GM21825 (cell line): Measurements from ENCODE around the gene CCDC124.

ENCODE experiments used
- ATAC-seq: cut with Tn5 transposase; IDR thresholded peaks from one replicate; pipeline ENCODE4 v1.9.1; 2021; ENCODE audit warnings: mild to moderate bottlenecking, moderate library complexity; ENCODE audit not compliant: unreplicated experiment

CCDC124 gene

DNA sequence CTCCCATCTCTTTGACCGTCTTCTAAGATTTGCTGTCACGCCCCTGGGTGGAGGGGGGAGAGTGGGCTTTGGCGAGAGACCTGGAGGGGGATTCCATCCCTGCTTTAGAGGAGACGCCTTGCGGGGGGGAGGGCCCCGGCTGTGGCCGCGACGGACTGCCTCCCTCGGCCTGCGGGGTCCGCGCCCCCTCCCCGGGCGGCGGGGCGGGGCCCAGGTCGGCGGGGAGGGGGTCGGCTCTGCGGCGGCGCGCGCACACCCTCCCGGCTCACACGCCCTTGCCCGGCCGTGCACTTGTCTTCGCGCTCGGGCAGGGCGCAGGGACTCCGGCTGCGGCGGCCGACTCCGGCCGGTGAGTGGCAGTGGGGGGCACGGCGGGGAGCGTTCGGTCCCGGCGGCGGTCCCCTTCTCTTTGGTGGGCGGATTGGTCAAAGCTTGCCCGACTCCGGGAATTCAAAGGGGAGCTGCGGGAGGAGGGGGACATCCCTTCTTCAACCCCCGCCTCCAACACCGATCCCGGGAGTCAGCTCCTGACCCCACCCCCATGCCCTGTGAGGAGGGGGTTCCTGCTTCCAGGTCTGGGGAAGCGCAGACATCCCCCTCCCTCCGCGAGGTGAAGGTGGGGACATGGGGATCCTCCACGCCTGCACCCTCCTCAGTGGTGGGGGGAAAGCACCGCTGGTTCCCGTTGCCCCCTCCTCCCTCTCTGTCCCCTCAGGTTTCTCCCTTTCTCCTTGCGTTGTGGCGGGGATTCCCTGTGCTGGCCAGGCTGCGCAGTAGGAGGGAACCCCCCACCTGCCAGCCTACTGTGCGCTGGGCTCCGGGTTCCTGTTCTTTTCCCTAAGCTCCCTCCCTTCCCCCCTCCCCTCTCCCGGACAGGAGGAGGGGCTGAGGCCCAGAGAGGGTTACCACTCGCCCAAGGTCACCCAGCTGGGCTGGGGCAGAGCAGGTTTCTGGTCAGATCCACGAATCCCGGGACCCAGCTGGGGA is 19.5 kb downstream of the CCDC124 start:
- ATAC-seq: no peak

DNA sequence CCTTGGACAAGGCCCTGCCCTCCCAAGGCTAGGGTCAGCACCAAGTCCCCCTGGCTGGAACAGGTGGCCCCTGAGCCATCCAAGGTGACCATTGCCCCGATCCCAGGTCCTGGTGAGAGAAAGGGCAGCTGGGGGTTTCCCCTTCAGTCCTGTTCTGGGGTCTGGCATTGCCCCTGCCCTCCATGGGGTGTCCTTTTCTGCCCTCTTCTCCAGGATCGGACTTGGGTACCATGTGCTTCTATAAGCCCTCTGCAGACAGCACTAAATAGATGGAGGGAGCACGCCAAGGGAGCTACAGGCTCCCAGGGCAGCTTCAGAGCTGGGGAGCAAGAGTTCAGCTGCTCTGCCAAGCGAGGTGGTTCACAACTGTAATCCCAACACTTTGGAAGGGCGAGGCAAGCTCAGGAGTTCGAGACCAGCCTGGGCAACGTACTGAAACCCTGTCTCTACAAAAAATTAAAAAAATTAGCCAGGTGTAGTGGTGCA is 20.5 kb downstream of the CCDC124 start:
- ATAC-seq: no peak

- no peak for ATAC-seq
Observed at GRCh38 chr19:17953869-17954268, 21.1 kb downstream of the CCDC124 start.

GRCh38 chr19:17954401-17954800 is 21.6 kb downstream of the CCDC124 start:
- ATAC-seq: no peak

GRCh38 chr19:17957149-17957849 is 24.5 kb downstream of the CCDC124 start:
- ATAC-seq: no peak

DNA sequence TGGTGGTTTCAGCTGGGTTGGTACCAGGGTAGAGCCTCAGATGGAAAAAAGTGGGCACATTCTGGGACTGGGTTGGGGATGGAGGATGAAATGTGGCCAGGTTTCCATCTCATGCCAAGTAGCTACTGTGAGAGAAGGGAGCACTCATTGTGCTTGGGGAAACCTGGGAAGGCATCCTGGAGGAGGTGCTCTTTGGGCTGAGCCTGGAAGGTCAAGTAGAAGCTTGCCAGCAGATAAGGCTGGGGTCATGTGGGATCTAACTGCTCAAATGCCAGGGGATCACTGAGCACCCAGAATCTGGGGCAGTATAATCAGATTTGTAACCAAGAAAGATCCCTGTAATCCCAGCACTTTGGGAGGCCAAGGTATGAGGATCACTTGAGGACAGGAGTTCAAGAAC is 25.1 kb downstream of the CCDC124 start:
- ATAC-seq: no peak

DNA sequence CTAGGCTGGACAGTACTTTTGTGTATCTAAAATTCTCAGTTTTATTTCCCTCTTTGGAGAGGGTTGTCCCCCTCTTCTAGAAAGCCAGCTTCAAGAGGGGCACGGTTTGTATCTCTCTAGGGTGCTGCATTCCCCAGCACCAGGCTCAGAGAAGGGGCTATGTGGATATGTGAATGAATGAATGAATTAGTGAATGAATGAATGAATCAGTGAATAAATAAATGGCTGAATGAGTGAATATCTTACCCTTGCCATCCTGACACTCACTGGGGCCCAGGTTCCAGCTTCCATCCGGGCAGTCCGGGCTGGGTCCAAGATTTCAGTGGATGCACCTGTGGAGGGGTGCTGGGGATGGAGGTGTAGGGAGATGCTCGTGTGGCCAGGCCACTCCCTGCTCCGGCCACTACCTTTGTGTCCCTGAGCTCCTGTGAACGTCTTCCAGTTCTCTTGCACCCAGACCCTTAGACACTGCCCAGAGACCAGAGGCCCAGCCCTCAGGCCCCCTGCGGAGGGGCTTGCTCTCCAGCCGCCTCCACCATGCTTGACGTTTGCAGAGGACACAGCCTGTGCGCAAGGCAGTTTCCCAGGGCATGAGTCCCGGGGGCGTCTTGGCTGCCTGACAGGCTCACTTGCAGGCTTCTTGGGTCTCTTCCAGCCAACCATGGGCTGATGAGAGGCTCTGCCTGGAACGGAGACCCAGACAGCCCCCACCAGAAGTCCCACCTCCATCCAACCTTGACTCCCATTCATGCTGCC is 31.3 kb downstream of the CCDC124 start:
- ATAC-seq: no peak

DNA sequence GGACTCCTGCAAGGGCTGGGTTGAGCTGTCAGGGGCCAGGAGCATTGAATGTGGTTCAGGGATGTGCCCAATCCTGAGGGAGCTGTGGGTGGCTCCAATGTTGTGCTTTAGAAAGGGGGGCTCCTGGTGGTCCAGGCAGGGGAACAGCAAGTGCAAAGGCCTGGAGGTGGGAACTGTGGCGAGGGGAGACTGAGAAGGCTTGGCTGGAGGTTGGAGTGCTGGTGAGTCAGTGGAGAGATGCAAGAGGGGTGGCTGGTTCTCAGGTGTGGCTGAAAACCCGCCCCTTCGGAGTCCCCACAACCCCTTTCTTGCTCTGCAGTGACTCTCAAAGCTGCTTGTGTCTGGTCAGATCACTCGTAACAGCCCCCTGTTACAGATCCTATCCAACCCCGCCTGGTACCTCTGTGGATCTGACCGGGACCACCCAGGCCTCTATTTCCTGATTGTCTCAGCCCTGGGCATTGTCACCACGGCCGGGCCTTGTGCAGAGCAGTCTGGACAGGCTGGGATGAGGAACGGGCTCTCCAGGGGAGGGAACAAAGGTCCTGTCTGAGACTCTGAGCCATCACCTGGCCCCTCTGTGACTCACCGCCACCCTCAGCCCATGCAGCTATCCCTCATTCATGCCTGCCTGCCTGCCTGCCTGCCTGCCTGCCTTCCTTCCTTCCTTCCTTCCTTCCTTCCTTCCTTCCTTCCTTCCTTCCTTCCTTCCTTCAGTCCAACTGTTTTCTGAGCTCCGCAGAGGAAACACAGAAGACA is 32.7 kb downstream of the CCDC124 start:
- no peak for ATAC-seq

GRCh38 chr19:17966129-17966483 is 33.3 kb downstream of the CCDC124 start:
- ATAC-seq: no peak

DNA sequence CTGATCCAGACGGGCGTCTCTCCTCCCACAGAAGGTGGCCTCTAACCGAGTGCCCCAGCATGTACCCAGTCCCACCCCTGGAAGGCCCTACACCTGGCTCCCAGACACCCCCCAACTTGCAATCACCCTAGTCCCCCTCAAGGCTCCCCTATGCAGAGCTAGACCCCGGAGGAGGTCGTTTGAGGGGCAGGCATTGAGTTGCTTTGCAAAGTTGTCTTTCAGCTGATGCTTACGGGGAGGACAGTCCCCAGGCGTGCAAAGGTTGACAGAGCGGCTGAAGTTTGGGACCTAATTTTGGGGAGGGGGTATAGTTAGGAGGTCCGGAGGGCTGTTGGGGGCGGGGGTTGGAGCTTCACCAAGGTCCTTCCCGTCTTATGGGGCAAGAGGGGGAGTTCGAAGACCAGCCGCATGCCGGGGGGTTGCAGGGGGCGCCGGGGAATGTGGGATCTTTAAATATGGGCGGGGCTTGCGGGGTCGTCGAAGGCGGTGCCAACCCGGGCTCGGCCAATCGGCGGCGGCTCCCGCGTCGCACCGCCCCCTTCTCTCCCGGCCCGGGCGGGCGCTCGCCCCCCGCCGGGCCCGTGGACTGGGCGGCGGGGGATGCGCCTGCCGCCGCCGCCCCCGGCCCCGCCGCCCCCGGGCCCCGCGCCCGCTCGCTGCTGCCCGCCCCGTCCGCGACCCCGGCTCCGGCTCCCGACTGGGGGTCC is 33.9 kb downstream of the CCDC124 start, which contains the start of gene KCNN1:
KCNN1 (plus strand) TSS at position 558 of the 707 bp plus-strand sequence. CDS start 6,782 bp downstream, outside the sequence.
- ATAC-seq: no peak

- no peak for ATAC-seq
Observed at GRCh38 chr19:17967257-17968051, 34.6 kb downstream of the CCDC124 start.

GRCh38 chr19:17968362-17968761 is 35.5 kb downstream of the CCDC124 start:
- ATAC-seq: no peak

GRCh38 chr19:17969096-17969792 is 36.4 kb downstream of the CCDC124 start:
- ATAC-seq: no peak

GRCh38 chr19:17972230-17972629 is 39.4 kb downstream of the CCDC124 start:
- ATAC-seq: no peak

GRCh38 chr19:17973759-17974158 is 40.9 kb downstream of the CCDC124 start:
- ATAC-seq: no peak

DNA sequence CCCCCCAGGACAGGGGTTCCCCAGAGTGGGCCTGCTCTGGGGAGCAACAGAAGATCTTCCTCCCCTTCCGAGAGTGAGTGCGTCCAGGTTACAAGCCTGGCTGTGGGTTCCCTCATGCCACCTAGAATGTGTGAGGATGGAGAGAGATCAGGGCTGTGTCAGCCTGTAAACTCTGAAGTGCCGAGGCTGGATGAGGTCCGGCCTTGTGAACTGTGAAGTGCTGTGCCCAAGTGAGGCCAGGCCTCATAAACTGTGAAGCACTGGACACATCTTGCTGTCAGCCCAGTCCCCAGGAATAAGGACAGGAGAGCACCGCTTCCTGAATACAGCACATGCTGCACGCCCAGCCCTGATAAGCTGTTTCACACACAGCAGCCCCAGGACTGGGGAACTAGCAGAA is 41.7 kb downstream of the CCDC124 start:
- no peak for ATAC-seq

DNA sequence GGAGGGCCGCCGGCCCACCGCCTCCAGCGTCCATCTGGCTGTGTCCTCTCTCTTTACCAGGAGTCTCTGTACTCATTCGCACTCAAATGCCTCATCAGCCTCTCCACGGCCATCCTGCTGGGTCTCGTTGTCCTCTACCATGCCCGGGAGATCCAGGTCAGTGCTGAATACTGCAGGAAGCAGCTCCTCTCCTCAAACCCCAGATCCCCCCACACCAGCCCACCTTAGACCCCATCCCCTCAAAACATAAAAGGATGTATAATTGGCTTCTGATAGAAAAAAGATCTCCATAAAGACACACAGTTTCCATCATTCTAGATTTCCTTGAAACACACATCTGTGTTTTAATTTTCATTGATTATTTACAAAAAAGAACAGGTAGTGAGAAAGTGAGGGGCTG is 42.2 kb downstream of the CCDC124 start:
- no peak for ATAC-seq

DNA sequence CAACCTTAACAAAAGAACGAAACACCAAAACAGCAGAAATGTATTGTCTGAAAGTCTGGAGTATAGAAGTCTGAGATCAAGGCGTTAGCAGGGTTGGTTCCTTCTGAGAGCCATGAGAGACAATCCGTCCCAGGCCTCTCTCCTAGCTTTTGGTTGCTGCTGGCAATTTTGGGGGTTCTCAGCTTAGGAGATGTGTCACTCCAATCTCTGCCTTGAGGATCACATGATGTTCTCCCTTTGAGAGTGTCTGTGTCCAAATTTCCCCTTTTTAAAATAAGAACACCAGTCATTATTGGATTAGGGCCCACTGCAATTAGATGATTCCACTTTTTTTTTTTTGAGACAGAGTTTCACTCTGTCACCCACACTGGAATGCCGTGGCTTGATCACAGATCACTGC is 44.2 kb downstream of the CCDC124 start:
- no peak for ATAC-seq
